HCT116 (cell line): ENCODE data around the gene GTF3C2.

ENCODE experiments used
- CTCF ChIP-seq, 3 experiments: fragments of 200-600 bp in 1 of 3; sonication (generic) in 1 of 3; IDR thresholded peaks in 2 of 3; conservative IDR thresholded peaks in 1 of 3; 2 replicates each; pipeline ENCODE4 v1.5.1; 2012 to 2017; ENCODE audit warnings: low read depth in 2 of 3, low read length in 2 of 3, antibody characterized with exemption in 1 of 3, borderline replicate concordance in 1 of 3, control low read depth in 1 of 3, mild to moderate bottlenecking in 1 of 3, mixed read lengths in 1 of 3, mixed run types in 1 of 3, moderate library complexity in 1 of 3; ENCODE audit not compliant: insufficient read depth in 1 of 3
- POLR2AphosphoS5 ChIP-seq: IDR thresholded peaks from 2 replicates; pipeline ENCODE4 v1.6.1; 2011; ENCODE audit warnings: mild to moderate bottlenecking, low read depth, low read length, moderate library complexity
- REST ChIP-seq: IDR thresholded peaks from 2 replicates; pipeline ENCODE4 v1.6.1; 2012; ENCODE audit warnings: low read depth
- YY1 ChIP-seq: IDR thresholded peaks from 2 replicates; pipeline ENCODE4 v1.6.1; 2011; ENCODE audit warnings: low read length, low read depth, moderate library complexity, mild to moderate bottlenecking; ENCODE audit not compliant: insufficient replicate concordance; ENCODE audit errors: extremely low read depth
- ZNF274 ChIP-seq: fragments of 200-500 bp; sonication (Bioruptor generic); IDR thresholded peaks from 2 replicates; pipeline ENCODE4 v1.6.1; 2014; ENCODE audit warnings: mild to moderate bottlenecking, low read depth, low read length, inconsistent platforms

- no peak for TF ChIP-seq ZNF274
- no peak for TF ChIP-seq REST
- no peak for TF ChIP-seq CTCF (IDR thresholded peaks at IDR 0.05 in 2 of 3, conservative IDR thresholded peaks at IDR 0.05 in 1 of 3; ENCODE audit: borderline replicate concordance in 1 of 3, insufficient read depth in 1 of 3, low read depth in 2 of 3, low read length in 2 of 3)
- no peak for TF ChIP-seq POLR2AphosphoS5
- TF ChIP-seq YY1: no peak
Observed at GRCh38 chr2:27306573-27307286, 49.8 kb downstream of the GTF3C2 start.
